SK-N-SH treated with all-trans-retinoic acid at 6 μM for 48 hours (cell line): ENCODE results near the gene ACLY.
"Not testable (repeated sequence)": the region's sequence is repeated elsewhere in the genome, so short reads cannot be mapped to it uniquely, and the experiment has no call there.

Experiments
- ARNTL ChIP-seq: fragments of 450-650 bp; formaldehyde crosslinking; IDR thresholded peaks from 2 replicates; pipeline ENCODE4 v1.5.0; 2020; ENCODE audit warnings: low read depth, mild to moderate bottlenecking, moderate library complexity, borderline replicate concordance
- CREB5 ChIP-seq: fragments of 250-450 bp; sonication (Bioruptor Pico); IDR thresholded peaks from 2 replicates; pipeline ENCODE4 v1.5.1; 2020; ENCODE audit warnings: low read depth, mild to moderate bottlenecking, moderate library complexity
- ISL1 ChIP-seq: fragments of 250-450 bp; sonication (Bioruptor Pico); IDR thresholded peaks from 2 replicates; pipeline ENCODE4 v2.1.2; 2022; ENCODE audit warnings: mild to moderate bottlenecking, moderate library complexity
- PPARA ChIP-seq: fragments of 250-450 bp; sonication (Bioruptor Pico); IDR thresholded peaks from 2 replicates; pipeline ENCODE4 v1.5.0; 2020; ENCODE audit warnings: mild to moderate bottlenecking, borderline replicate concordance
- RARB ChIP-seq: fragments of 250-450 bp; sonication (Bioruptor Pico); IDR thresholded peaks from 2 replicates; pipeline ENCODE4 v1.8.0; 2021; ENCODE audit warnings: mild to moderate bottlenecking, moderate library complexity
- TOX ChIP-seq: fragments of 250-450 bp; sonication (Bioruptor Pico); IDR thresholded peaks from 2 replicates; pipeline ENCODE4 v1.8.0; 2021; ENCODE audit warnings: mild to moderate bottlenecking, moderate library complexity, borderline replicate concordance
- ZFP30 ChIP-seq: fragments of 450-650 bp; formaldehyde crosslinking; IDR thresholded peaks from 2 replicates; pipeline ENCODE4 v1.5.0; 2022; ENCODE audit warnings: mild to moderate bottlenecking, moderate library complexity

DNA sequence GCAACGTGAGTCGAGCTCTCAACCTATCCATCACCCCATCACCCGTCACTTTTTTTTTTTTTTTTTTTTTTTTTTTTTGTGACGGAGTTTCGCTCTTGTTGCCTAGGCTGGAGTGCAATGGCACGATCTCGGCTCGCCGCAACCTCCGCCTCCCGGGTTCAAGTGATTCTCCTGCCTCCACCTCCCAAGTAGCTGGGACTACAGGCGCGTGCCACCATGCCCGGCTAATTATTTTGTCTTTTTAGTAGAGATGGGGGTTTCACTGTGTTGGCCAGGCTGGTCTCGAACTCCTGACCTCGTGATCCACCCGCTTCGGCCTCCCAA, 12.0 kb upstream of the ACLY start:
- TF ChIP-seq RARB; PPARA (CRISPR knock-in tag); TOX (CRISPR knock-in tag); ZFP30 (CRISPR knock-in tag); ISL1; CREB5 (CRISPR knock-in tag); ARNTL (CRISPR knock-in tag): not testable (repeated sequence)
